ENCODE measurements around the gene PRKRIP1.
"Not testable (repeated sequence)": the region's sequence is repeated elsewhere in the genome, so short reads cannot be mapped to it uniquely, and the experiment has no call there.

Gene PRKRIP1

GRCh38 chr7:102404005-102404861 lies 8.1 kb downstream of the PRKRIP1 start:
- no peak for DNase-seq

- DNase-seq: not testable (repeated sequence)
These were observed 8.7 kb downstream of the PRKRIP1 start for GRCh38 chr7:102404862-102405188.

- no peak for DNase-seq
These were observed 11.7 kb downstream of the PRKRIP1 start for GRCh38 chr7:102407910-102408309.

- DNase-seq: not testable (repeated sequence)
These were observed 12.4 kb downstream of the PRKRIP1 start for GRCh38 chr7:102408530-102408929.

- DNase-seq: no peak
These were observed 13.2 kb downstream of the PRKRIP1 start for GRCh38 chr7:102409340-102409739.

- no peak for DNase-seq
These were observed 14.0 kb downstream of the PRKRIP1 start for GRCh38 chr7:102410123-102410522.

- no peak for DNase-seq
These were observed 14.8 kb downstream of the PRKRIP1 start for GRCh38 chr7:102410918-102411317.

GRCh38 chr7:102412548-102412947 lies 16.4 kb downstream of the PRKRIP1 start:
- no peak for DNase-seq

- DNase-seq: no peak
These were observed 16.9 kb downstream of the PRKRIP1 start for GRCh38 chr7:102413091-102413490.

GRCh38 chr7:102413611-102414010 lies 17.4 kb downstream of the PRKRIP1 start:
- DNase-seq: no peak

- DNase-seq: no peak
These were observed 19.6 kb downstream of the PRKRIP1 start for GRCh38 chr7:102415685-102416225.

- DNase-seq: no peak
These were observed 20.2 kb downstream of the PRKRIP1 start for GRCh38 chr7:102416406-102416805.

- DNase-seq: no peak
These were observed 20.9 kb downstream of the PRKRIP1 start for GRCh38 chr7:102417105-102417504.

- DNase-seq: no peak
These were observed 22.4 kb downstream of the PRKRIP1 start for GRCh38 chr7:102418592-102418991.

- DNase-seq: no peak
These were observed 25.6 kb downstream of the PRKRIP1 start for GRCh38 chr7:102421706-102422240.

GRCh38 chr7:102424129-102424551 lies 28.0 kb downstream of the PRKRIP1 start:
- DNase-seq: no peak

GRCh38 chr7:102424787-102425218 lies 28.6 kb downstream of the PRKRIP1 start:
- DNase-seq: no peak

- no peak for DNase-seq
These were observed 29.6 kb downstream of the PRKRIP1 start for GRCh38 chr7:102425639-102426267.

GRCh38 chr7:102426268-102427018 lies 30.3 kb downstream of the PRKRIP1 start:
- no peak for DNase-seq

- DNase-seq: no peak
These were observed 30.8 kb downstream of the PRKRIP1 start for GRCh38 chr7:102427019-102427405.

GRCh38 chr7:102429141-102429899 lies 33.2 kb downstream of the PRKRIP1 start:
- no peak for DNase-seq

- DNase-seq: no peak
These were observed 35.6 kb downstream of the PRKRIP1 start for GRCh38 chr7:102431617-102432298.

Data from 8988T (cell line).